Measurements from ENCODE around the gene MPDZ.
"Not testable (repeated sequence)": the region's sequence is repeated elsewhere in the genome, so short reads cannot be mapped to it uniquely, and the experiment has no call there.

Gene MPDZ

GRCh38 chr9:13264788-13265187 lies 14.7 kb downstream of the MPDZ start:
- DNase-seq (ENCODE audit: low spot score): no peak

GRCh38 chr9:13263511-13263910 lies 16.0 kb downstream of the MPDZ start:
- no peak for DNase-seq (ENCODE audit: low spot score)

GRCh38 chr9:13252852-13253251 lies 26.6 kb downstream of the MPDZ start:
- no peak for DNase-seq (ENCODE audit: low spot score)

- no peak for DNase-seq (ENCODE audit: low spot score)
Observed at GRCh38 chr9:13244181-13244580, 35.3 kb downstream of the MPDZ start.

- DNase-seq (ENCODE audit: low spot score): no peak
Observed at GRCh38 chr9:13241283-13241682, 38.2 kb downstream of the MPDZ start.

- DNase-seq (ENCODE audit: low spot score): no peak
Observed at GRCh38 chr9:13239660-13240059, 39.8 kb downstream of the MPDZ start.

- DNase-seq (ENCODE audit: low spot score): no peak
Observed at GRCh38 chr9:13239208-13239607, 40.3 kb downstream of the MPDZ start.

GRCh38 chr9:13234932-13235331 lies 44.6 kb downstream of the MPDZ start:
- no peak for DNase-seq (ENCODE audit: low spot score)

GRCh38 chr9:13228431-13228830 lies 51.1 kb downstream of the MPDZ start:
- no peak for DNase-seq (ENCODE audit: low spot score)

GRCh38 chr9:13224366-13224765 lies 55.1 kb downstream of the MPDZ start:
- DNase-seq (ENCODE audit: low spot score): no peak

GRCh38 chr9:13222733-13223132 lies 56.8 kb downstream of the MPDZ start:
- DNase-seq (ENCODE audit: low spot score): not testable (repeated sequence)

GRCh38 chr9:13221741-13222140 lies 57.8 kb downstream of the MPDZ start:
- no peak for DNase-seq (ENCODE audit: low spot score)

GRCh38 chr9:13220837-13221236 lies 58.7 kb downstream of the MPDZ start:
- DNase-seq (ENCODE audit: low spot score): no peak

GRCh38 chr9:13215791-13216554 lies 63.5 kb downstream of the MPDZ start:
- DNase-seq (ENCODE audit: low spot score): no peak

GRCh38 chr9:13213998-13214397 lies 65.5 kb downstream of the MPDZ start:
- DNase-seq (ENCODE audit: low spot score): no peak

- no peak for DNase-seq (ENCODE audit: low spot score)
Observed at GRCh38 chr9:13213337-13213736, 66.2 kb downstream of the MPDZ start.

GRCh38 chr9:13210306-13210705 lies 69.2 kb downstream of the MPDZ start:
- no peak for DNase-seq (ENCODE audit: low spot score)

GRCh38 chr9:13209498-13209897 lies 70.0 kb downstream of the MPDZ start:
- DNase-seq (ENCODE audit: low spot score): no peak

- DNase-seq (ENCODE audit: low spot score): no peak
Observed at GRCh38 chr9:13205824-13206223, 73.7 kb downstream of the MPDZ start.

GRCh38 chr9:13190040-13190439 lies 89.5 kb downstream of the MPDZ start:
- DNase-seq (ENCODE audit: low spot score): no peak

- DNase-seq (ENCODE audit: low spot score): no peak
Observed at GRCh38 chr9:13189362-13189761, 90.1 kb downstream of the MPDZ start.

GRCh38 chr9:13186774-13187173 lies 92.7 kb downstream of the MPDZ start:
- no peak for DNase-seq (ENCODE audit: low spot score)

- DNase-seq (ENCODE audit: low spot score): no peak
Observed at GRCh38 chr9:13186091-13186490, 93.4 kb downstream of the MPDZ start.

- no peak for DNase-seq (ENCODE audit: low spot score)
Observed at GRCh38 chr9:13181652-13182051, 97.8 kb downstream of the MPDZ start.
